Ramos (cell line): ENCODE results near the gene EFCAB11.
"Not testable (repeated sequence)": the region's sequence is repeated elsewhere in the genome, so short reads cannot be mapped to it uniquely, and the experiment has no call there.

Source experiments
- in situ Hi-C: fragments of 300-500 bp; cut with MboI; formaldehyde crosslinking; loops from one replicate; pipeline ENCODE4 v1.14.3; 2022; ENCODE audit warnings: low sequenced_read_pairs; ENCODE audit not compliant: unreplicated experiment

The EFCAB11 gene

GRCh38 chr14:89889626-89890025 lies 64.9 kb downstream of the EFCAB11 start:
- in situ Hi-C loops, result no loop called here

GRCh38 chr14:89884761-89885160 lies 69.8 kb downstream of the EFCAB11 start:
- in situ Hi-C loops, result no loop called here

- in situ Hi-C loops, result no loop called here
Measured at GRCh38 chr14:89881839-89882238, 72.7 kb downstream of the EFCAB11 start.

- in situ Hi-C loops, result not testable (repeated sequence)
Measured at GRCh38 chr14:89874091-89874490, 80.4 kb downstream of the EFCAB11 start.

- in situ Hi-C loops, result no loop called here
Measured at GRCh38 chr14:89870316-89870715, 84.2 kb downstream of the EFCAB11 start.

GRCh38 chr14:89869606-89870005 lies 84.9 kb downstream of the EFCAB11 start:
- in situ Hi-C loops, result no loop called here

- in situ Hi-C loops, result no loop called here
Measured at GRCh38 chr14:89866458-89866857, 88.1 kb downstream of the EFCAB11 start.

- in situ Hi-C loops, result no loop called here
Measured at GRCh38 chr14:89865153-89865552, 89.4 kb downstream of the EFCAB11 start.

GRCh38 chr14:89862856-89863255 lies 91.7 kb downstream of the EFCAB11 start:
- in situ Hi-C loops, result no loop called here

- in situ Hi-C loops, result no loop called here
Measured at GRCh38 chr14:89861630-89862029, 92.9 kb downstream of the EFCAB11 start.

- in situ Hi-C loops, result no loop called here
Measured at GRCh38 chr14:89858089-89858488, 96.4 kb downstream of the EFCAB11 start.

GRCh38 chr14:89856871-89857345 lies 97.6 kb downstream of the EFCAB11 start:
- in situ Hi-C loops, result no loop called here

- in situ Hi-C loops, result no loop called here
Measured at GRCh38 chr14:89855961-89856656, 98.4 kb downstream of the EFCAB11 start.

- in situ Hi-C loops, result no loop called here
Measured at GRCh38 chr14:89853936-89854693, 100.4 kb downstream of the EFCAB11 start.

- in situ Hi-C loops, result no loop called here
Measured at GRCh38 chr14:89851106-89851505, 103.4 kb downstream of the EFCAB11 start.

- in situ Hi-C loops, result no loop called here
Measured at GRCh38 chr14:89849931-89850330, 104.6 kb downstream of the EFCAB11 start.

GRCh38 chr14:89848165-89848564 lies 106.4 kb downstream of the EFCAB11 start:
- in situ Hi-C loops, result no loop called here

- in situ Hi-C loops, result no loop called here
Measured at GRCh38 chr14:89845346-89845745, 109.2 kb downstream of the EFCAB11 start.

- in situ Hi-C loops, result no loop called here
Measured at GRCh38 chr14:89844508-89844907, 110.0 kb downstream of the EFCAB11 start.

GRCh38 chr14:89842837-89843236 lies 111.7 kb downstream of the EFCAB11 start:
- in situ Hi-C loops, result no loop called here

- in situ Hi-C loops, result no loop called here
Measured at GRCh38 chr14:89841851-89842250, 112.7 kb downstream of the EFCAB11 start.
